GM21576 (cell line): Measurements from ENCODE around the gene ABLIM1.

Experiments
- ATAC-seq: cut with Tn5 transposase; IDR thresholded peaks from one replicate; pipeline ENCODE4 v1.9.1; 2021; ENCODE audit warnings: mild to moderate bottlenecking, moderate library complexity; ENCODE audit not compliant: unreplicated experiment

ABLIM1 gene

GRCh38 chr10:114550756-114551635 is 107.1 kb downstream of the ABLIM1 start:
- no peak for ATAC-seq

- ATAC-seq, result no peak
Measured at GRCh38 chr10:114548662-114549061, 109.4 kb downstream of the ABLIM1 start.

- no peak for ATAC-seq
Measured at GRCh38 chr10:114547514-114547913, 110.6 kb downstream of the ABLIM1 start.

GRCh38 chr10:114547056-114547455 is 111.0 kb downstream of the ABLIM1 start:
- ATAC-seq, result no peak

GRCh38 chr10:114545819-114546218 is 112.3 kb downstream of the ABLIM1 start:
- ATAC-seq, result no peak

- no peak for ATAC-seq
Measured at GRCh38 chr10:114545071-114545470, 113.0 kb downstream of the ABLIM1 start.

- peak; percentile 95 for ATAC-seq
Measured at GRCh38 chr10:114544045-114544659, 113.9 kb downstream of the ABLIM1 start.

- no peak for ATAC-seq
Measured at GRCh38 chr10:114543456-114543855, 114.6 kb downstream of the ABLIM1 start.

- ATAC-seq, result no peak
Measured at GRCh38 chr10:114542373-114542772, 115.7 kb downstream of the ABLIM1 start.

- ATAC-seq, result no peak
Measured at GRCh38 chr10:114541797-114542160, 116.3 kb downstream of the ABLIM1 start.

GRCh38 chr10:114541081-114541796 is 116.8 kb downstream of the ABLIM1 start:
- ATAC-seq, result no peak

- no peak for ATAC-seq
Measured at GRCh38 chr10:114540236-114540635, 117.8 kb downstream of the ABLIM1 start.

GRCh38 chr10:114539623-114540022 is 118.5 kb downstream of the ABLIM1 start:
- ATAC-seq, result no peak

- ATAC-seq, result peak; percentile 52
Measured at GRCh38 chr10:114538181-114538906, 119.7 kb downstream of the ABLIM1 start.

- no peak for ATAC-seq
Measured at GRCh38 chr10:114537736-114538135, 120.3 kb downstream of the ABLIM1 start.

GRCh38 chr10:114534571-114534981 is 123.5 kb downstream of the ABLIM1 start:
- ATAC-seq, result no peak

GRCh38 chr10:114532226-114532625 is 125.8 kb downstream of the ABLIM1 start:
- ATAC-seq, result no peak

GRCh38 chr10:114526504-114527238 is 131.4 kb downstream of the ABLIM1 start:
- peak; percentile 94 for ATAC-seq

- peak; percentile 36 for ATAC-seq
Measured at GRCh38 chr10:114526126-114526503, 132.0 kb downstream of the ABLIM1 start.

- ATAC-seq, result no peak
Measured at GRCh38 chr10:114525368-114525949, 132.6 kb downstream of the ABLIM1 start.
